SK-N-SH (cell line): ENCODE data around the gene AUH.

Experiments used
- CTCF ChIP-seq: fragments of 200-600 bp; sonication (generic); IDR thresholded peaks from 2 replicates; pipeline ENCODE4 v1.6.1; 2017; ENCODE audit warnings: antibody characterized with exemption, mild to moderate bottlenecking, moderate library complexity
- FOSL2 ChIP-seq: IDR thresholded peaks from 2 replicates; pipeline ENCODE4 v1.4.0; 2012; ENCODE audit warnings: low read depth, mild to moderate bottlenecking, moderate library complexity, borderline replicate concordance
- MXI1 ChIP-seq: IDR thresholded peaks from 2 replicates; pipeline ENCODE4 v1.6.1; 2012; ENCODE audit warnings: mild to moderate bottlenecking, low read depth, low read length, improper control_type of control experiment
- POLR2AphosphoS5 ChIP-seq: IDR thresholded peaks from 2 replicates; pipeline ENCODE4 v1.6.1; 2012; ENCODE audit warnings: low read depth, low read length
- TAF1 ChIP-seq: IDR thresholded peaks from 2 replicates; pipeline ENCODE4 v1.6.1; 2012; ENCODE audit warnings: low read depth, mild to moderate bottlenecking, low read length, moderate library complexity, borderline replicate concordance
- TF ChIP-seq, protein P1 (sequence below): fragments of 150-350 bp; IDR thresholded peaks from 2 replicates; pipeline ENCODE4 v1.6.1; 2017; ENCODE audit warnings: antibody characterized with exemption, low read length, low read depth, borderline replicate concordance

GRCh38 chr9:91265514-91265913 lies 96.2 kb downstream of the AUH start:
- TF ChIP-seq TAF1 (no peak), CTCF (no peak), FOSL2 (no peak), MXI1 (no peak), POLR2AphosphoS5 (no peak)
- TF ChIP-seq, protein P1, sequence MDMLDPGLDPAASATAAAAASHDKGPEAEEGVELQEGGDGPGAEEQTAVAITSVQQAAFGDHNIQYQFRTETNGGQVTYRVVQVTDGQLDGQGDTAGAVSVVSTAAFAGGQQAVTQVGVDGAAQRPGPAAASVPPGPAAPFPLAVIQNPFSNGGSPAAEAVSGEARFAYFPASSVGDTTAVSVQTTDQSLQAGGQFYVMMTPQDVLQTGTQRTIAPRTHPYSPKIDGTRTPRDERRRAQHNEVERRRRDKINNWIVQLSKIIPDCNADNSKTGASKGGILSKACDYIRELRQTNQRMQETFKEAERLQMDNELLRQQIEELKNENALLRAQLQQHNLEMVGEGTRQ = no peak
